HG02973 (cell line): Measurements from ENCODE around the gene SLC4A11.
"Not testable (repeated sequence)": the region's sequence is repeated elsewhere in the genome, so short reads cannot be mapped to it uniquely, and the experiment has no call there.

Source experiments
- ATAC-seq: cut with Tn5 transposase; IDR thresholded peaks from one replicate; pipeline ENCODE4 v1.9.1; 2021; ENCODE audit warnings: moderate library complexity; ENCODE audit not compliant: unreplicated experiment

SLC4A11 gene

DNA sequence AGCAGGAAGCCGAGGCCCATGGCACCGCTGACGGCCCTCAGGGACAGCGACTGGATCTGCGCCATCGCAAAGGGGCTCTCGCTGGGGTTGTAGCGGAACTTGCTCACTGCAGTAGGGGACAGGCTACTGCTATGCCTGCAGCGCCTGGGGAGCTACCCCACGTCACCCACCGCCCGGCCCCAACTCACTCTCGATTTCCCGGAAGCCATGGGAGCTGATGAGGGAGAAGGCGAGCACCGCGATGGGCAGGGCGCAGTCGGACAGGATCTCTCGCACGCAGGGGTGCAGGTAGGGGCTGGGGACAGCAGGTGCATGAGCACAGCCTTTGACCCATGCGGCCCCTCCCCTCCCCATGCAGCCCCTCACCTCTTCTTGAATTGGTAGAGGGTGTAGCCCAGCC, 9.8 kb downstream of the SLC4A11 start:
- ATAC-seq = no peak

DNA sequence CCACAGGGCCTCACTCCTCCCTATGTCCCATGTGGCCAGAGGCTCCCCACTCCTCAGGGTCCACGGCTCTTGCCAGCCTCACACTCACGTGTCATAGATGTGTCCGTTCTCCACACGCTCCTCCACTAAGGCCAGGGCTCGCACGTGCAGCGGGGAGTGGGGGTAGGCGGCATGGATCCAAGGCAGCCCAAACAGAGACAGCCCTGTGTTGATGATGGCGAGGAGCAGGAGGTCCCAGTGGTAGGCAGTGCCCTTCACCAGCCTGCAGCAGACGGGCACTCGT, 10.3 kb downstream of the SLC4A11 start:
- ATAC-seq = no peak

DNA sequence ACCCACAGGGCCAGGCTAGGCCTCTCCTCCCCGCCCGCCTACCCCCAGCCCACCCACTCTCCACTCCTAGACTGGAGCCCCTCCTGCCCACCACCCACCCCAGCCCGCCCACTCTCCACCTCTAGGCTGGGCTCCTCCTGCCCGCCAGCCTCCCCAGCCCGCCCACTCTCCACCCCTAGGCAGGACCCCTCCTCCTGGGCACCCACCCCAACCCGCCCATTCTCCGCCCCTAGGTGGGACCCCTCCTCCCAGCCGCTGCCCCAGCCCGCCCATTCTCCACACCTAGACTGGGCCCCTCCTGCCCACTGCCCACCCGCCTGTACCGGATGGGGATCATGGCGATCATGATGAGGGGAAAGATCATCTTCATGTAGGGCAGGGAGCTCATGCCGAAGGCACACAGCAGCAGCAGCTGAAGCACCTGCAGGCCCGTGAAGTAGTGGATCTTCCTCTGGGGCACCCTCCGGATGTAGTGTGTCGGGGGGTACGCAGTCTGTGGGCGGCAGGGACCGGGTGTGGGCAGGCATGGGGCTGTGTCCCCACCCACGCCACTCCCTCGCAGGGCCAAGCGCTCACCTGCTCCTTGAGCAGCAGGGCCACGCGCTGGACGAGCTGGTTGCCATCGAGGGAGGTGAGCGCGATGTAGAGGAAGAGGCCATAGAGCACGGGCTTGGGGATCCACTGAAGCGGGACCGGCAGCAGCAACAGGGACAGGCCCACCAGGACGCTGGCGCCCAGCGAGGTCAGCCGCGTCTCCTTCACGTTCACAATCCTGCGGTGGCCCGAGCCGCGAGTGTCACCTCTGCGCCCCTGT, 10.8 kb downstream of the SLC4A11 start:
- ATAC-seq = no peak

DNA sequence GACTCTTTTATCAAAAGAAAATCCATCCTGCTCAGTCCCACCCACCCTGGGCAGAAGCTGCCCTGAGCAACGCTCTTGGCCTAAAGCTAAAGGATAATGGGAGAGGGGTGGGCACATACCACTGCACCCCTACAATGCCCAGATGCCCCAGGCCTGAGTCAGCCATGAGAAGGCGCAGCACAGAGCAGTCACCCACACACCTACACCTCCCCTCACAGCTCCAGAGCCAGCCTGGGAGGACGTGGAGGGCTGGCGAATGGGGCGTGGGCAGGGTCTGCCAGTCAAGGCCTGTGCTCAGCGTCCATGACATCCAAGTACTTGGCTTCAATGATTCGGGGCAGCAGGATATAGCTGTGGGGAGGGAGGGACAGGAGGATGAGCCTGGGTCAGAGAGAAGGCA, 11.5 kb downstream of the SLC4A11 start:
- no peak for ATAC-seq

DNA sequence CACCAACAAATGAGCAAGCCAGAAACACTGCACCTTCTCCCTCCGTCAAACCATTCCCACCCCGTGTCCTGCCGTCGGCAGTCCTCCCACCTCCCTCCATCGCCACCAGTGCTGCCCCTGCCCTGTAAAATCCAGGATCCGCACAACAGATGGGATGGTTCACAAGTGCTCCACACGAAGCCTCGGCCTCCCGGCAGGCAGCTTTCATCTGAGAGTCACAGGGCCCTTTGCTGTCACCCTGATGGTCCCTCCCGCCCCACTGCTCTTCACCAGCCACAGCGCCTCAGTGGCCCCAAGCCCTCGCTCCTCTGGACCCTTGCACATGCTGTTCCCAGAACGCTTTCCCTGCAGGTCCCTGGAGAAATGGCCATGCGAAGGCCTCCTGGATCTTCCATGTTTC, 12.1 kb downstream of the SLC4A11 start:
- no peak for ATAC-seq

DNA sequence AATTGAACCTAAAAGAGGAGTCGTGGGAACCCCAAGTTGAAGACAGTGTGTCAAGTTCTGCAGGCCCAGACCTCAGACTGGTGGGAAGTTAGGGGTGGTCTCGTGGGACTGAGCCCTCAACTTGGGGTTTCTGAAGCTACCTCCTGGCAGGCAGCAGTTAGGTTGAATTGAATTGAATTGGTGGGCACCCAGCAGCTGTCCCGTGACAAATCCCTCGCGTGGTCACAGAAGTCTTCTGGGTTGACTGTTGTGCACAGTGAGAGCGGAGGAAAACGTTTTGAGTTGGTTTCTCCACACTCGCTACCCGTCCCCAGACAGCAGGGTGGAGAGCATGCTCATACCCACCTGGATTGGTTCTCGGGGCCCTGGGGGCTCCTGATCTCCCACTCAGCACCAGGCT, 12.9 kb downstream of the SLC4A11 start:
- ATAC-seq = no peak

DNA sequence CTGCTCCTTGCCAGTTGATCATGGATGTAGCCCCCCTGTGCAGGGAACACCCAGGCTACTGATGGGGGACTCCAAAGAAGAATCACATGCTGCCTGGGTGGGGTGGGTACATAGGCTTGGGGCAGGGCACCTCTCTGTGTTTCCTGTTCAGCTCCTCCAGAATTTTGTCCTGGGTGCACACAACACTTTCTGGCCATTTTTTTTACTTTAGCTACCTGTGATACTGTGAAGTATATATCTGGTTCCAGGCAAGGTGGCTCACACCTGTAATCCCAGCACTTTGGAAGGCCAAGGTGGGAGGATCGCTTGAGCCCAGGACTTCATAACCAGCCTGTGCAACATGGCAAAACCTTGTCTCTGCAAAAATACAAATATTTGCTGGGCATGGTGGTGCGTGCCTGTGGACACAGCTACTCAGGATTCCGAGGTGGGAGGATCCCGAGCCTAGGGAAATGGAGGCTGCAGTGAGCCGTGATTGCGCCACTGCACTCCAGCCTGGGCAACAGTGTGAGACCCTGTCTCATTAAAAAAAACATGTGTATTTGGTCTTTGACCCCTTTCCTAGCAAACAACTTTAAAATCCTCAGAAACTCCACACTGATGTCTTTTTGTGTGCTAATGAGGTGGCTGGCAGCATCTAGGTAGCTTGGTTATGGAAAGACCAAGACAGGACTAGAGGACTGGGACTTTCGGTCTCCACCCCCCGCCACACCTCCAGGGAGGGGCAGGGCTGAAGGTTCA, 14.1 kb downstream of the SLC4A11 start:
- ATAC-seq = no peak

DNA sequence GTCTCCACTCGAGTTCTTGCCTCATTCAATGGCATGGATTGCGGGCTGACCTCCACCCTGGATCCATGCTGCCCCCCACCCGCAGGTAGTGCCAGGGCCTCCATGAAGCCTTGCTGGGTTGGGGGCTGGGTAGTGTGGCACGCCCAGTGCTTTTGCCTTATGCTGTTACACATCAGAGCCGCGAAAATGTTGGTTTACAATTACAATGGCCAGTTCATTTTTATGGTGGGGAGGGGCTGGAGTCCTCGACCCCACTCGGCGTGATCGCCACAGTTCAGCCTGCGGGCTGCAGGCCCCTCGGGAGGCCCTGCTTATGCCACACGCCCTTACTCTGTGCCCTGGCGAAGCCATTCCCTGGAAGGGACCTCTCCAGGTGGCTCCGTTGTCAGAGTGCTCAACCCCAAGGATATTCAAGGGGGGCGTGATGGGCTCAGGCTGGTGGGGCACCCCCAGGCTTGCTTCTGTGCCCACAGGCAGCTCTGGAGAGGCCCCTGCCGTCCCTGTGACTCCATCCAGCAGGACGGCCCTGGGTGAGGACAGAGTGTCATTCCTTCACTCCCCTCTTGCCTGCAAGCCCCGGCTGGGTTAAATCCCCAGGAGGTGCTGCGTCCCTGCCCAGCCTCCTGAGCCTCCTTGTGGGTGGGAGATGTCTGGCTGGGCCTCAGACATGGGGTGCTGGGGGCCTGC, 14.9 kb downstream of the SLC4A11 start:
- ATAC-seq = no peak

DNA sequence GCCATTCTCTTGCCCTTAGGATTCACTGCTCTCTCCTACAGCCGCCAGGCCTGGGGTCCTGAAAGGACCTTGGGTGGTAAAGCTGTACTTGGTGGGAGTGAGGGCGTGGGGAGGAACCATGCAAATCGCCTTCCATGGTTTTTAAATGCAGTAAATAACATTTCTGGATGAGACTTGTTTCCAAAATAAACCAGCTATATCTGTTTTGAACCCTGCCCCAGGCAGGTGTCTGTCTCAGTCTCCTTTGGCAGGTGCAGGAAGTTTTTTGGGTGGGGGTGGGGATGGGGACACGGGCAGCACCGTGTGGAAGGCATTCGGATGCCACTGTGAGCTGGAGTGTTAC, 15.4 kb downstream of the SLC4A11 start:
- no peak for ATAC-seq

DNA sequence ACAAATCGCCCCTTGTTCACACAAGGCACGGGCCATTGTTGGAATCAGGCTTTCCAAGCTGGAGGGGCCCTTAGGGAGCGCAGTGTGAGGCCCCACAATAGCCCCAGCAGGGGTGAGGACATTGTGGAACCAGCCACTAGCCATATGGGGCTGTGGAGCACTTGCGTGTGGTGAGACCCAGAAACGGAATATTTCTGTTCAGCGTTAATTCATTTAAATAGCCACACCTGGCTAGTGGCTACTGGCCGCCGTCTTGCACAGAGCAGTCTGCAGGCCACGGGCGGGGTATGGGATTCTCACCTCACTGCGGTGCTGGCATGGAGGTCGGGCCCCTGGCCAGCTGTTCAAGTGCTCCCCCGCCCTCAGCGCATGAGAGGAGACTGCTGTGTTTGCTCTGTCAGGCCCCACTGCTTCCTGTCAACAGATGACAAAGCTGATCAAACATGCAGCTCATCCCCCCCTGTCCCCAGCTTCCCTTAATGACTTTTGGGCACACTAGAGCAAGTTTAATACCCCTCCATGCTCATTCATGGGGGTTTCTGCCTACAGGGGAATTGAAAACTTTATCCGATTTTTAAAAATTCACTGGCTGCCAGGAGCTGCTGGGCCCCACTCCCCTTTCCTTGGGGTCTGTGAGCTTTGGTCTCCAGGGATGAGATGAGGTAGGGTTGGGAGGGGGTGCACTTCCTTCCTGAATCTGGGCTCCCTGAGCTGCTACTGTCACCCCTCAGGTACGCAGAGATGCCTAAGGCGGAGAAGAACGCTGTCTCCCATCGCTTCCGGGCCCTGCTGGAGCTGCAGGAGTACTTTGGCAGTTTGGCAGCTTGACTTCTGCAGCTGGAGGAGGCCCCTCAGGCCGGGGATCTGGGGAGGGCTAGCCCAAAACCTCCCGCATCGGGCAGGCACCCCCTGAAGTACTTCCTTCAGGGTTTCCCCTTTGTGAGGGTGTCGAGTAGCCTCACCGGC, 16.1 kb downstream of the SLC4A11 start:
- ATAC-seq = no peak

DNA sequence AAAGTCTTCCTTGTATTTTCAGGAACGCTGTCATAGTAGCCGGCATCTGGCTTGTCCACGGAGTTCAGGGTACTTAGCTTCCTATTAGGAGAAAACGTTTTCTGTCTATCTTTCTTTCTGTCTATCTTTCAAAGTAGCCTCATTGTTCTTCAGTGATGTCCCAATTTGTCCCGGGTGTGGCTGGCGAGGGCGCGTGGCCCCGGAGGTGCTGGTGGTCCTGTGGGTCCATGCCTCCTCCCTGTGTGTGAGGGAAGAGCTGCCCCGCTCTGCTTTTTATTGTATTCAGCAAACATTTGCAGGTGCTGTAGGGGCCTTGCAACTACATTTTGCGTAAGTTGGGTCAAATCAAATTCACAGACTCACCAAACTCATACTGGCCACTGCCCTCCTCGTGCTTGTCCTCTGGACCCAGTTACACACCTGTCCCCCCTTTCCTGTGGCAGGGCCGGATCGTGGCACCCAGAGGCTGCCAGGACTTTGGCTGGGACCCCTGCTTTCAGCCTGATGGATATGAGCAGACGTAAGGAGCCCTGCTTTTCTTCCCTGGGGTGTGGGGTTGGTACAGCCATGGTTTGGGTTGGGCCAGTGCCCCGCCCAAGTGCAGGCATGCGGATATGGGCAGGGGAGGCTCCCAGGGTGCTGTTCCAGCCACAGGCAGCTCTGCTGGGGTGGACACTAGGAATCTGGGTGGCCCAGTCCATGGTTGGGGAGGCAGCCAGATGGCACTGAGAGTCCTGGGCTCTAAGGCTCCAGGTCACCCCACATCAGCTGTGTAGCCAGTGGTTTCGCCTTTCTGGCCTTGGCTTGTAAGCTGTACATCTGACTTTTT, 17.4 kb downstream of the SLC4A11 start:
- ATAC-seq = no peak

DNA sequence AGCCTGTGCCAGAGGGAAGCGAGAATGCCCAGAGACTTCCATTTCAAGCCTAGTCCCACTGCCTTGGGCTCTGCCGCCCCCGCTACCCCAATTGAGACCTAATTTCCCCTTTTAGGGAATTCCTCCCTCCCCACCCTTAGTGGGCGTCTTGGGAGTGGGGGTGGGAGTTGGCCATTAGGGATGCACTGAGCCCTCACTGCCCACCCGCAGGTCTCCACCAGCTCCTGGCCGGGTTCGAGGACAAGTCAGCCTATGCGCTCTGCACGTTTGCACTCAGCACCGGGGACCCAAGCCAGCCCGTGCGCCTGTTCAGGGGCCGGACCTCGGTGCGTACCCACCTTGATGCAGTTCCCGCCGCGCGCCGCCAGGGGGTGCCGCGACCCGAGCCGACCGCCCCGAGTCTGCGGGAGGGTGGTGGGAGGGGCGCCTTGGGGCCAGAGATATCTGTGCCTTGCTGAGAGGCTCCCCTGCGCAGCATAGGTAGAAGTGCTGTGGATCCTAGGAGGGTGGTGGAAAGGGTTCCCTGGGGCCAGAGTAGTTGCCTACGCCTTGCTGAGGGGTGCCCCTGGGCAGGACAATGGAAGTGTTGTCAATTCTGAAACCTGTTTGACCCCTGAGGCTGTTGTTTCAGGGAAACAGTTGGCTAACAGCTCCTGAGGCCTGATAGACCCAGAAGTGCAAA, 20.5 kb downstream of the SLC4A11 start:
- ATAC-seq = no peak

DNA sequence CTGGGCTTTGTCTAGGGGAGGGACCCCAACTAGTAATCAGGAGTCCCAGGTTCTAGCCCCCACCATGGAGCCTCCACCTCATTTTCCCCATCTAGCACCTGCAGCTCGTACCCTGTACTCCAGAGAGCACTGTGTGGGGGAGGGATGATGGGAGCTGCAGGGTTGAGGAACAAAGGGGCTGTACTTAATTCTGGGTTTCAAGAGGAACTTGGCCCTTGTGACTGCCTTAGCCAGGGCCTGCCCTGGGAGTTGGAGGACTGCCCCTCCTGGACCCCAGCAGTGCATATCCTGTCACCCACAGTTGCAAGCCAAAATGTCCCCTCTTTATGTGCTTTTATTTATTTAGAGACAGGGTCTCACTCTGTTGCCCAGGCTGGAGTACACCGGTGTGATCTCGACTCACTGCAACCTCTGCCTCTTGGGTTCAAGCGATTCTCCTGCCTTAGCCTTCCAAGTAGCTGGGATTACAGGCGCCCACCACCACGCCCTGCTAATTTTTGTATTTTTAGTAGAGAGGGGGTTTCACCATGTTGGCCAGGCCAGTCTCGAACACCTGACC, 23.6 kb downstream of the SLC4A11 start:
- ATAC-seq = not testable (repeated sequence)

DNA sequence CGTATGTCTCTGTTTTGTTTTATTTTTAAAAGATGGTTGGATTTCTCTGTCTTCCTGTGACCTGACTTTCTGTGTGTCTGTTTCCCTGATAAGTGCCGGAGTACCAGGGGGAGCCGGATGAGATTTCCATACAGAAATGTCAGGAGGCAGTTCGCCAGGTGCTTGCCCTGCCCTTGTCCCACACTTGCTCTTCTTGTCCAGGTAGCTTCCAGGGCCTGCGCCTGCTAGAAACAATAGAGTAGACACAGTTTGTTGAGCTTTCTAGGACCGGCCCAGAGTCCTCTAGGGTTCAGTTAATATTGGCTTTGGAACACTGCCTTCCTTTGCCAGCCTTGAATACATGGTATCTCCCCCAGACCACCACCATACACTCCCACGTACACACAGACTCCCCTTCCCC, 25.8 kb downstream of the SLC4A11 start:
- ATAC-seq = no peak

DNA sequence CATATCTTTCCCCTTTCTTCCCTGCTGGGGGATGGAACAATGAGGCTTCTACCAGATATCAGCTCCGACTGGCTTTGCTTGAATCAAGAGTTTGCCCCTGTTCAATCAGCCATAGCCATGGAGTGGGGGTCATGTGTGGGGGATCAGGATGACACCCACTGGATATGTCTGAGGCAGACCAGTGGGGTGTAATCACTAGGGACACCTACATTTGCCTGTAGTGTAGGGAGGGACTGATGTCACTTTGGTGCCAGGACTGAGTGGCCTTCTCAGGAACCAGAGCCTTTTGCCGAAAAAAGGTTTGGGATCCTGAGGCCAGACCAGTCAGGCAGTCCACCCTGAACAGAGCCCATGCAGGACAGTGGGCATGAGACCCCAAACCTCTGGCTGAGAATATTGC, 28.6 kb downstream of the SLC4A11 start:
- ATAC-seq = no peak

DNA sequence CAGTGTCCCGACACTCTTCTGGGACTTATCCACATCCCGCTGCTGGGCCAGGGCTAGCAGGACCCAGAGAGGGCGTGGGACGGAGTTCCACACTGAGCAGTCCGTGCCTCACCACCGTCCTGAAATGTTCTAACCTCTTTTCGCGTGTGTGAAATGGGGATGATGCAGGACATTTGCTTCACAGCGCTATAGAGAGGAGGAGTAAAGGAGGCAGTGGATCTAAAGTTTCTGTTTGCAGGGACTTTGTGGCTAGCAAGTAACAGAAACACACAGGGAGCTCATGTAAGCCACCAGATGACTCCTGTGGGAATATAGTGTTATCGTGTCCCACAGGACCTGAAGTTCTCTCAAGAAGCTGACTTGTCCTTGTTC, 29.1 kb downstream of the SLC4A11 start:
- no peak for ATAC-seq

DNA sequence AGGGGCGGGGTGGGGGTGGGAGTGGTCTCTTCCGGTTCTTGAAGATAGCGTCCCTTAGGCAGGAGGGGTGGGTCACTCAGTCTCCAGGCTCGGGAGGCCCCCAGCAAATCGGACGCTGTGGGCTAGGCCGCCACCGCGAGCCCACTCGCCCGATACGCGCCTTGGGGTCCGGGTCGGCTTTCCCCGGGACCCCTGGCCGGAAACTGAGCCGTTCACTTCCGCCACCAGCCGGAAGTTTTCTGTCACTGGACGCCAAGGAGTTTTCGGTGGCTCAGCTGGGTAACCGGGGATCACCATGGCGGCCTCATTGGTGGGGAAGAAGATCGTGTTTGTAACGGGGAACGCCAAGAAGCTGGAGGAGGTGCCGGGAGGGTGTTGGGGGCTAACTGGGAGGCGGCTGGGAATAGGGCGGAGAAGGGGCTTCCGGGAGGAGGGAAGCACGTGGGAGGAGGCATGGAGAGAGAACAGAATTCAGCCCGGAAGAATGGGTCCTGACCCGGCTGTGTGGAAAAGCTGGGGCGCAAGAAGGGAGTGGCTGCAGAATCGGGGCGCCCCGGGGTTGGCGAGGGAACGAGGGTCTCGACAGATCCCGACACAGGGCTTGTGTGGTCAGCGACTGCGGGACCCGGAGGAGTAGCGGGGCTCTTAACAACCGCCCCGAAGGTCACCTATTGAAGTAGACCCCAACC, 29.6 kb downstream of the SLC4A11 start, which contains the start of gene ITPA:
Gene ITPA, plus strand, starts transcription at position 242 of the 689 bp plus-strand sequence. Its CDS starts 54 bp downstream, at position 296.
- ATAC-seq = no peak

DNA sequence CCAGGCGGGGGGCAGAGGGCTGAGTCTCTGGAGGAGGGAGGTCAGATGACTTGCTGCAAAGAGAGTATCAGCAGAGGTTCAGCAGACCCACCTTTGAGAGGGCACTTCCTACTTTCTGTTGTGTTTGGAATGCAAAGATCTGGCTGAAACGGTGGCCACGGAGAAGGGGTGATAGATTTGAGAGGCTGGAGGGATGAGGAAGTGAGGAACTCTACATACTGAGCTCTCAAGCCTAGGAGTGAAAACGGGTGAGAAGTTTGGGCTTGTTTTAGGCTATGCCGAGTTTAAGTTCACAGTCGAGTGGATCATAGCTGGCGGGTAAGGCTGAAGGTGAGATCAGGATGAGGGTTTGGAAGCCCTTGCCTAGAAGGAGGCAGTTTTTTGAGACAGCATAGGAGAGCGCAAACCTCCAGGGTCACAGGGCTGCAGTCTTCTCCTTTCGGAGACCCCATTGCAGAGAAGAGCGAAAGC, 30.2 kb downstream of the SLC4A11 start:
- no peak for ATAC-seq
